Glutamatergic neuron (in vitro differentiated cells): ENCODE measurements around the gene ELFN1. TPM values are rescaled to one million over a fixed set of nuclear protein-coding genes. Genes with fewer than 3 reads are reported as not detected.

ENCODE experiments used
- DNase-seq: peaks from one replicate; pipeline ENCODE4 v3.0.0; 2022
- H3K27ac Mint-ChIP-seq: one replicate; pipeline ENCODE4 v1.8.0; 2020; ENCODE audit warnings: mild to moderate bottlenecking, mixed read lengths, inconsistent platforms; ENCODE audit not compliant: unreplicated experiment
- H3K27me3 Mint-ChIP-seq: one replicate; pipeline ENCODE4 v1.8.0; 2020; ENCODE audit warnings: mild to moderate bottlenecking, moderate library complexity, mixed read lengths, inconsistent platforms; ENCODE audit not compliant: unreplicated experiment
- H3K36me3 Mint-ChIP-seq: one replicate; pipeline ENCODE4 v1.8.0; 2020; ENCODE audit warnings: mild to moderate bottlenecking, mixed read lengths, inconsistent platforms; ENCODE audit not compliant: unreplicated experiment
- H3K4me1 Mint-ChIP-seq: one replicate; pipeline ENCODE4 v1.8.0; 2020; ENCODE audit warnings: mild to moderate bottlenecking, low read depth, mixed read lengths, inconsistent platforms; ENCODE audit not compliant: unreplicated experiment
- H3K4me3 Mint-ChIP-seq: one replicate; pipeline ENCODE4 v1.8.0; 2020; ENCODE audit warnings: mild to moderate bottlenecking, mixed read lengths, inconsistent platforms; ENCODE audit not compliant: unreplicated experiment
- H3K9me3 Mint-ChIP-seq: one replicate; pipeline ENCODE4 v1.8.0; 2020; ENCODE audit warnings: mild to moderate bottlenecking, moderate library complexity, mixed read lengths, inconsistent platforms; ENCODE audit not compliant: unreplicated experiment
- CTCF ChIP-seq: fragments of 200-600 bp; sonication (generic); IDR thresholded peaks from one replicate; pipeline ENCODE4 v1.5.0; 2021; ENCODE audit not compliant: partially characterized antibody, unreplicated experiment
- total RNA-seq: library from RNA; stranded (reverse); fragmentation: NEBNext Ultra II Directional; extraction: Animal tissue kit (Norgen Biotek cat#: 25700); gene quantifications from one replicate; pipeline ENCODE4 v1.2.1, GENCODE V29; 2021; ENCODE audit not compliant: unreplicated experiment

The ELFN1 gene
- total RNA-seq, 1 donor from 2014 or later = 40.0 TPM

DNA sequence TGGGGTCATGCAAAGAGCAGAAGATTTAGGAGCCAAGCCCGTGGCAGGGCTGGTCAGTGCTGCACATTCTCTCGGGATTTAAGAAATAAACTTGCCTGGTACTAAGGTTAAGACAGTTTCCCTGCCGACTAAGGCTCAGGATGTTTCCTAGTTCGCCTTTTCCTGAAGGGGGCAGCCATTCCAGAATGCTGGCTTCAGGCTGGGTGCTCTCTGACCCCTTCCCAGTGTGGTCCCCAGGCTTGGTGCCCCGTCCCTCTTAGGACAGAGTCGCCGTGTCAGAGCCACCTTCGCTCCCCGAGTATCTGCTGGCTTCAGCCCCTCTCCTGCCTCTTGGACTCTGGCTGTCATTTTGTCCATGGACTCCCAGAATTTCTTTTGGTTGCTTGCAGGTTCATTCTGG lies 117.2 kb downstream of the ELFN1 start:
- no peaks in the 10 kb centered on the region for H3K4me1 Mint-ChIP-seq
- peaks cover 11% of the 10 kb centered on the region for H3K36me3 Mint-ChIP-seq
- no peak for DNase-seq
- TF ChIP-seq CTCF = no peak
- H3K9me3 Mint-ChIP-seq = peaks cover 6% of the 10 kb centered on the region
- H3K27ac Mint-ChIP-seq = no peak overlapping the region
- no peaks in the 10 kb centered on the region for H3K27me3 Mint-ChIP-seq
- no peak overlapping the region for H3K4me3 Mint-ChIP-seq

DNA sequence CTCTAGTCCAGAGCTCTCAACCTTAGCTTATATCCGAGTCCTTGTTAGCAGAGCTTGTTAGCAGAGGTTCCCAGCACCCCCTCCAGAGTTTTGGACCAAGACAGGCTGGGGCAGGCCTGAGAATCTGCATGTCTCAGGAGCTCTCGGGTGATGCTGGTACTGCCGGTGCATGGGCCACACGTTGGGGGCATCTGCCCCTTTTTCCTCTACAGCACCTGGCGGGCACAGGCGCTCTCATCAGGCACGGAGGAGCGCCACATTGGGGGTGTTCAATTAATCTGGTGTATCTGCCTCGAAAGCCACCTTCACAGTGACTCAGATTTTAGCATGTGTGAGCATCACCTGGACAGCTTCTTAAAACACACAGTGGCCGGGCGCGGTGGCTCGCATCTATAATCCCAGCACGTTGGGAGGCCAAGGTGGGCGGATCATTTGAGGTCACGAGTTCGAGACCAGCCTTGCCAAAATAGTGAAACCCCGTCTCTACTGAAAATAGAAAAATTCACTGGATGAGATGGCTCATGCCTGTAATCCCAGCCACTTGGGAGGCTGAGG lies 117.7 kb downstream of the ELFN1 start:
- Mint-ChIP-seq H3K27ac (no peak overlapping the region), H3K27me3 (no peaks in the 10 kb centered on the region), H3K4me3 (no peak overlapping the region), H3K36me3 (peaks cover 11% of the 10 kb centered on the region), H3K9me3 (peaks cover 6% of the 10 kb centered on the region), H3K4me1 (no peaks in the 10 kb centered on the region)
- TF ChIP-seq CTCF = no peak
- DNase-seq = no peak

- DNase-seq = no peak
- no peak overlapping the region for H3K27ac Mint-ChIP-seq
- no peak for TF ChIP-seq CTCF
- H3K4me1 Mint-ChIP-seq = no peaks in the 10 kb centered on the region
- no peaks in the 10 kb centered on the region for H3K27me3 Mint-ChIP-seq
- H3K9me3 Mint-ChIP-seq = peaks cover 4% of the 10 kb centered on the region
- H3K36me3 Mint-ChIP-seq = peaks cover 21% of the 10 kb centered on the region
- H3K4me3 Mint-ChIP-seq = no peak overlapping the region
Observed at GRCh38 chr7:1794888-1795542, 124.9 kb downstream of the ELFN1 start.

Other genes starting within 250 kb of the ELFN1 start
- 28.0 TPM for gene MICALL2, start 210.8 kb upstream of the ELFN1 start, total RNA-seq
- 108 TPM for gene INTS1, start 165.9 kb upstream of the ELFN1 start, total RNA-seq
- 10.5 TPM for gene MAFK, start 139.6 kb upstream of the ELFN1 start, total RNA-seq
- gene TMEM184A, start 114.1 kb upstream of the ELFN1 start, total RNA-seq = 20.7 TPM
- 56.6 TPM for gene PSMG3, start 100.2 kb upstream of the ELFN1 start, total RNA-seq